Stimulated activated CD4-positive, alpha-beta T cell treated with anti-CD3 and anti-CD28 coated beads, TNF-alpha, amount 100 ng/mL, for 48 hours (primary cell): ENCODE results near the gene MIEN1.
"Not testable (repeated sequence)": the region's sequence is repeated elsewhere in the genome, so short reads cannot be mapped to it uniquely, and the experiment has no call there.

Experiments used
- DNase-seq, 3 donors: peaks; one replicate each; pipeline ENCODE4 v3.0.0-alpha.2; 2020; ENCODE audit warnings: low read depth in 3 of 3

Gene MIEN1

DNA sequence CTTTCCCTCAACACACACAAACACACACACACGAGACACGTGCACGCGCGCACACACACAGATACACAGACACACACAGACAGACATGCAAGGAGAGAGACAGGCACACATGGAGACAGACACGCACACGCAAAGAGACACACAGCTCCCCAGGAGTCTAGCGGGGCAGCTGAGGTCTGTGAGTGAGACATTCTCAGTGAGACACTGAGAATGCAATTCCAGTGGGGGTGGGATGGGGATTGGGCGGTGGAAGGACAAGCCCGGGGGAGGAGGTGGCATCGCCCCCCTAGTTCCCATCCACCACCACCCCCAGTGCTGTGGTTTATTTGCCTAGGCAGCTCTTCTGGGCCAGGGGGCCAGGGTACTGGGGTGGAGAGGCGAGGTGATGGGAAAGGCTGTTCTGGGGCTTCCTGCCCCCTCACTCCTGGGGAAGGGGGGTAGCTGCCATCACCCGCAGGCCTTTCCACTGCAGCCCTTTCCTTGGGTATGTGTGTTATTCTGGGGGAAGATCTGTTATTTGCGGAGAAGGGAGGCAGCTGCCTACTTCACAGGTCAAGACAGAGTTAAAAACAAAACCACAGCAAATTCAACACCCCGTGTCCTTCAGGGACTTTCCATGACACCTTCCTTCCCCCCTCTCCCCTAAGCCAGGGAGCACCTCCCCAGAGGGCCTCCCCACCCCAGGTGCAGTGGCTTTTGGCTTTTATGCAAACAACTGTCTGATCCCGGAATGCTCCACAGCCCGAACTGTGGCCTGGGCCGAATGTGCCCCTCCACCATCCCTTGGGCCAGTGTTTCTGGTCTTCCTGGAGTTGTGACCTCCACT lies 25.4 kb upstream of the MIEN1 start:
- no peak for DNase-seq

DNA sequence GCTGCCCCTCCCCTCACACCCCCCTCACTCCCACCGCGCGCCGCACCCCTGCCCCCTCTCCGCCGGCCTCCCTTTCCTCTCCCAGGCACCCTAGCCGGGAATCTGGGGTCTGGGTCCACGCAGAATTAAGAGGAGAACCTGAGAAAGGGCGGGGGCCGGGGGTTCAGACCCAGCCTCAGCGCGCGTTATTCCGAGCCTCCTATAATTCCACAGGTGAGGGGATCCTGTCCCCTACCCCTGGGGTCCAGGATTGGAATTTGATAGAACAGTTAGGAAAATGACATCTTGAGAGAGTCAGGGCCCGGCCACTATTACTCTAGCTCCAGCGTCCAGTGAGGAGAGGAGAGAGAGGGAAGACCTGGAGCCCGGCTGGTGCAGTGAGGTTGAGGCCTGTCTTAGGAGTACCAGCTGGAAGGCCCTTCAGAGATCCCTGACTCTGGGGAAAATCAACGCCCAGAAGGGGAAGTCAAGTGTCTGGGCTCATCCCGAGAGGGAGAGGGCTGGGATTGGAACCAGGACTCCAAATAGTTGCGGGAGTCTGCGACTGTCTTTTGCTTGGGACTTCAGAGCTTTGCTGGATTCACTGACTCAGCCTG lies 24.7 kb upstream of the MIEN1 start:
- no peak for DNase-seq

GRCh38 chr17:39754161-39754957 lies 24.0 kb upstream of the MIEN1 start:
- DNase-seq = peak; percentile 88 to 95 (median 93)

- peak in 1 of 3 donors; percentile 47 for DNase-seq
Measured at GRCh38 chr17:39753514-39754160, 23.3 kb upstream of the MIEN1 start.

DNA sequence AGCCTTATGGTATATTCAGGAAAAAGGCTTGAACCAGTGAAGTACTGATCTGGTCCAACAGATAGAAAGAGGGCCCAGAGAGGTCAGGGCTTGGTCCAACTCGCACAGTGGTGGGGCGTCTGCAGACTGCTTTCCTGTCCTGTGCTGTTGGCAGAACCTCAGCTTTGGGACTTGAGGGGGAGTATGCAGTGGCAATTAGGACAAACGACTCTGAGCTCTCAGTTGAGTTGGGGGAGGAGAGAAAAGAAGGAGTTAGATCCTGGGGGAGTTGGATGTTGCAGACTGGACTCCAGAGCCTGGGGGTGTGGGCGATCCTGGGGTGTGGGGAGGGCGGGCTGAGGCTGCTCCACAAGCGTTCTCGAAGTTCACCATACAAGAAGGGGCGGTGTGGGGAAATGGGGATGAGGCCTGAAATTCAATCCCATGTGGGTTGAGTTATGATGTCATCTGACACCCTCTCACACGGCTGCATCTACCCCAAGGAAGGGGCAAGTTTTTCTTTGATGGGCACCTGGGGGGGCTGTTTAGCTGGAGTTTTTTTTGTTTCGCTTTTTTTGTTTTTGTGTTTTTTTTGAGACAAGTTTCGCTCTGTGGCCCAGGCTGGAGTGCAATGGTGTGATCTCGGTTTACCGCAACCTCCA lies 22.0 kb upstream of the MIEN1 start:
- DNase-seq = no peak

- no peak for DNase-seq
Measured at GRCh38 chr17:39751637-39752036, 21.3 kb upstream of the MIEN1 start.

DNA sequence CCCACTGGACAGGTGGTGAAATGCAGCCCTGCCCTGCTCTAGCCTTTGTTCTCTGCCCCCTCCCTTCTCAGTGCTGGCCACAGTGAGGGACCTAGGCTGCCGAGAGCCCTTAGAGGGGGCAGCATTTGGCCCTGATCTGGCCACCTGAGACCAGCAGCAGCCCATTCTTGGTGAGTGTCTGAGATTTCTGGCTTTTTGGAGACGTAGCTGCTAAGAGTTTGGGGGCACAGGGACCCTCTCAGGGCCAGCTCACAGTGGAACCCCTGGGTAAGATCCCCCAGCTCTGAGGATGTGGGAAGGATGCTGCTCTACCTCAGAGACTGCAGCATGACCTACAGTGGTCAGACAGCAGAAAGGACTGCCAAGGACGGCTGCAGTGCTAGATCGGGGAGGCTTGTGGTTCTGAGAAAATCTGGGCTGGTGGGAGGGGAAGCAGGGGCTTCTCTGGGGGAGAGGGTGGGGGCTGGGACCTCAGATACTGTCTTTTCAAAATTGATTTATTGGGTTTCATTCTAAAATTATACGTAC lies 20.7 kb upstream of the MIEN1 start:
- DNase-seq = no peak

- no peak for DNase-seq
Measured at GRCh38 chr17:39750131-39751015, 20.0 kb upstream of the MIEN1 start.

DNA sequence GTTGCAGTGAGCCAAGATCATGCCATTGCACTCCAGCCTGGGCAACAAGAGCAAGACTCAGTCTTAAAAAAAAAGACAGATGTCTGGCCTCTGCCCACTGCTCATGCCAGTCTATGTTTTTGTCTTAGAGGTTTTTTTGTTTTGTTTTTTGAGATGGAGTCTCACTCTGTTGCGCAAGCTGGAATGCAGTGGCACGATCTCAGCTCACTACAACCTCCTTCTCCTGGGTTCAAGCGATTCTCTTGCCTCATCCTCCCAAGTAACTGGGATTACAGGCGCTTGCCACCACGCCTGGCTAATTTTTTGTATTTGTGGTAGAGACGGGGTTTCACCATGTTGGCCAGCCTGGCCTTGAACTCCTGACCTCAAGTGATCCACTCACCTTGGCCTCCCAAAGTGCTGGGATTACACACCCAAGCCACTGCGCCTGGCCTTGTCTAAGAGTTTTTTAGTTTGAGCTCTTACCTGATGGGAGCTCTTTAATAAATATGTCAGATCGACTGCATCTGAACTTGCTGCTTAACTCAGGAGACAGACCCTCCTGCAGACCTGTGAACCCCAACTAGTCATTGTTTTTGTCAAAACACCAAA lies 18.2 kb upstream of the MIEN1 start:
- DNase-seq = not testable (repeated sequence)

GRCh38 chr17:39747745-39748144 lies 17.4 kb upstream of the MIEN1 start:
- no peak for DNase-seq

DNA sequence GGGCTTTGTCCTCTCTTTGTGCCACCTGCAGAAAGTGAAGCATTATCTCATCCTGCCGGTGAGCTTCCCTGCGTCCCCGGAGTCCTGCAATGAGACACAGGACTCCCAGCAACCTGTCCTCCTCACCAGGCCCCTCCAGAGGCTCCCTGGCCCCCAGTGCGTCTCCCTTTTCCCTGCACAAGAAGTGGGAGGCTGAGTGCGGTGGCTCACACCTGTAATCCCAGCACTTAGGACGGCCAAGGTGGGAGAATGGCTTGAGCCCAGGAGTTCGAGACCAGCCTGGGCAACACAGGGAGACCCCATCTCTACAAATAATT lies 15.8 kb upstream of the MIEN1 start:
- no peak for DNase-seq

DNA sequence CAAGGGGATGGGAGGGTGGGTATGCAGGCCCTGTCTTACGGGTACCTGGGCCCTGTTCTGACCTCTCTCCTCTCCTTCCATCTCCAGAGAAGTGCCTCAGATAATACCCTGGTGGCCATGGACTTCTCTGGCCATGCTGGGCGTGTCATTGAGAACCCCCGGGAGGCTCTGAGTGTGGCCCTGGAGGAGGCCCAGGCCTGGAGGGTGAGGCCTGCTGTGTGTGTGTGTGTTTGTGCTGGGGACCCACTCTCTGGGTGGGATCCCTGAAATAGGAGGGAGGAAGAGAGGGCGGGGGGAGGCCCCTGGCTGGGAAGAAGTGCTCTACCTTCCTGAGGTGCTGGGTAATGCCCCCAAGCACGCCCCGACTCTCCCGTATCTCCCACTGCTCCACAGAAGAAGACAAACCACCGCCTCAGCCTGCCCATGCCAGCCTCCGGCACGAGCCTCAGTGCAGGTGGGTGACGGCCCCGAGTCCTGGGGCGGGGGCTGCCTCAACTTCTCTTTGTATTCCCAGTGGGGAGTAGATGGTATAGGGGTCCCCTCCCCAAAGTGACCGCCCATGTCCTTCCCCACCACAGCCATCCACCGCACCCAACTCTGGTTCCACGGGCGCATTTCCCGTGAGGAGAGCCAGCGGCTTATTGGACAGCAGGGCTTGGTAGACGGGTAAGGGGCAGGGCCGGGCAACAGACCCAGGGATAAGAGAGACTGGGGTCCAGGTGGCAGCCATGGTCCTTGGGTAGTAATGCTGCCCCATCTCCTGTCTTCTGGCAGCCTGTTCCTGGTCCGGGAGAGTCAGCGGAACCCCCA lies 15.2 kb upstream of the MIEN1 start:
- DNase-seq = no peak

GRCh38 chr17:39744836-39745215 lies 14.5 kb upstream of the MIEN1 start:
- no peak for DNase-seq

- DNase-seq = no peak
Measured at GRCh38 chr17:39744075-39744835, 13.9 kb upstream of the MIEN1 start.

GRCh38 chr17:39742856-39743436 lies 12.6 kb upstream of the MIEN1 start:
- no peak for DNase-seq

GRCh38 chr17:39742126-39742855 lies 12.0 kb upstream of the MIEN1 start:
- no peak for DNase-seq

- DNase-seq = no peak
Measured at GRCh38 chr17:39740357-39741111, 10.2 kb upstream of the MIEN1 start.
